ENCODE results near the gene WDR18.

WDR18 gene

GRCh38 chr19:939922-940321 lies 44.2 kb upstream of the WDR18 start:
- H3K4me3 ChIP-seq (ENCODE audit: low read depth, low read length), result peak overlapping the region; percentile 42
- DNase-seq (ENCODE audit: low read depth), result no peak
- TF ChIP-seq CTCF (IDR thresholded peaks at IDR 0.05; ENCODE audit: insufficient read depth, low read depth, low read length, missing control alignments), result no peak

DNA sequence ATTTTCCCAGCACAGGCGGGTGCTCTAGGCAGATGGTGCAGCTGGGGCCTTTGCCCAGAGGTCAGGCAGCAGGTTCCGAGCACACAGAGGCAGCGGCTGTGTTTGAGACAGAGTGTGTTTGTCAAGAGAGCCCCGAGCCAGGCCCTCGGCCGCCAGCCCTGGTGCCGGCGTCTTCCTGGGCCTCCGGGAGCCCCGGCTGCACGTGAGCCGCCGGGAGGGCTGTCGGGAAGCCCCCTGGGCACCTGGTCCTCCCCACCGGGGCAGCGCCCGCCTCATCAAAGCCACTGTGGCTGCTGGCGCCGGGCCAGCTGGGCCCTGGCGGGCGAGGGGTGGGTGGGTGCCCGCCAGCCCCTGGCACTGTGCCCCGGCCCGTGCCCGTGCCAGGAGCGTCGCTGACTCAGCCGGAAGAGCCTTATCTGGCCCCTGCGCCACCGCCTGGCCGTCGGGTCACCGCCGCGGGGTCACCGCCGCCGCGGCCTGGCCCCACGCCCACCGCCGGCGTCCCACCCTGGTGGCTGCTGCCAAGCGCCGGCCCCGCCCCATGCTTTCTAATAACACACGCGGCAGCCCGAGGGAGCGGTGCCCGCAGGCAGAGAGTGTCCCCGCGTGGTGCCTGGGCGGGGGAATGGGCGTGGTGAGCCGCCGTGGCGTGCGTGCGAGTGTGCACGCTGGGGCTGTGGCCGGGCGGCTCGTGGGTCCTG lies 43.4 kb upstream of the WDR18 start:
- no peak for TF ChIP-seq CTCF (IDR thresholded peaks at IDR 0.05; ENCODE audit: insufficient read depth, low read depth, low read length, missing control alignments)
- peak; percentile 50 for DNase-seq (ENCODE audit: low read depth)
- H3K4me3 ChIP-seq (ENCODE audit: low read depth, low read length), result peak overlapping the region; percentile 42

DNA sequence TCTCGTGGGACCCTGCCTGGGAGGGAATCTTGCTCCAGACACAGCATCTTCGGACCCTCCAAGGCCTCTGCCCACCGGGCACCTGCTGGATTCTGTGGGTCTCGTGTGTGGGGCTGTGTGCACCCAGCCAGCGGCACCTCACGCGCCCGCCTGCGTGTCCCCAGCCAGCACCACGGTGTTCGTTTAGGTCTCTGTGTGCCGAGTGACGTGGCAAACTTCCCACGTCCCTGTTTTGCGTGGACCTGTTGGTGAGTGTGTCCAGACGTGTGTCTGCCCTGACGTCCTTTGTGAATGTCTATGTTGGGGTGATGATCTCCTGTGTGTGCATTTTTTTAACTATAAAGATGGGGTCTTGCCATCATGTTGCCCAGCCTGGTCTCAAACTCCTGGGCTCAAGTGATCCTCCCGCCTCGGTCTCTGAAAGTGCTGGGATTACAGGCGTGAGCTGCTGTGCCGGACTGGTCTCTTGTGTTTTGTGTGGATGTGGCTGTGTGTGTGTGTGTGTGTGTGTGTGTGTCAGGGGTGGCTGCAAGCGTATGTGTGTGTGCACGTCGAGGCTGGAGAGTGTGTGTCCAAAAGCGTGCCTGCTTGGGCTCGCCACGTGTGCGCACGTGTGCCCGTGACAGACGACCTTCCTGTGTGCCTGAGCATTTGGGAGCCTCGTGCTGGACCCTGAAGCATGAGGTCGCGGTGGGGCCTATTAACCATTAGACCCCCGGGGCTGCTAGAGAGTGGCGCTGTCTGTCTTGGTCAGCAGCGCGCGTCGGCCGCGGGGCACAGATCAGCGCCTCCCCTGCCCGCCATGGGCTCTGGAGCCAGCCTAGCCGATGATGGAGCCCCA lies 42.6 kb upstream of the WDR18 start:
- peak overlapping the region; percentile 20; the same call in 1 of the 2 replicates for H3K4me3 ChIP-seq (ENCODE audit: low read depth, low read length)
- DNase-seq (ENCODE audit: low read depth), result no peak
- no peak for TF ChIP-seq CTCF (IDR thresholded peaks at IDR 0.05; ENCODE audit: insufficient read depth, low read depth, low read length, missing control alignments)

DNA sequence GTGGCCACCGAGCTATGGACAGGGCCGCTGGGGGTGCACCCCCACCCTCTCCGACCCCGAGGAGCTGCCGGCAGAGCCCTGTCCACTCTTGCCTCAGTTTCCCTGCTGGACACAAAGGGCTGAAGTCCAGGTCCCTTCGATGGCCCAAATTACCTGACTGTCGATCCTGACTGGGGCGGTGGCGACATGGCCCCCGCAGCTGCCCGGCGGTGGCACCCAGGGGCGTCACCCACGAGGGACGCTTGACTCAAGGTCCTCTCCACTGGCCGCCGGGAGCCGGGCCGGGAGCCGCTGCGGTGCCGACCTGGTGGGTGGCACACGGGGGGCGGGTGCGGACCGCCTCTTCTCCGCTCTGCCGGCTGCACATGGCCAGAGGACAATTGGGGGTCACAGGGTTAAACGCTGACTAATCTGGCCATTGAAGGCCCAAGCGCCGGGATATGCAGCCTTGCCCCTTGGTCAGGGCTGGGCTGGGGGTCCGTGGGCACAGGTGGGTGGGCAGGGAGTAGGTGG lies 42.0 kb upstream of the WDR18 start:
- DNase-seq (ENCODE audit: low read depth), result no peak
- H3K4me3 ChIP-seq (ENCODE audit: low read depth, low read length), result no peak overlapping the region
- TF ChIP-seq CTCF (IDR thresholded peaks at IDR 0.05; ENCODE audit: insufficient read depth, low read depth, low read length, missing control alignments), result no peak

- no peak overlapping the region for H3K4me3 ChIP-seq (ENCODE audit: low read depth, low read length)
- no peak for TF ChIP-seq CTCF (IDR thresholded peaks at IDR 0.05; ENCODE audit: insufficient read depth, low read depth, low read length, missing control alignments)
These were observed 40.5 kb upstream of the WDR18 start for GRCh38 chr19:943551-944170.

DNA sequence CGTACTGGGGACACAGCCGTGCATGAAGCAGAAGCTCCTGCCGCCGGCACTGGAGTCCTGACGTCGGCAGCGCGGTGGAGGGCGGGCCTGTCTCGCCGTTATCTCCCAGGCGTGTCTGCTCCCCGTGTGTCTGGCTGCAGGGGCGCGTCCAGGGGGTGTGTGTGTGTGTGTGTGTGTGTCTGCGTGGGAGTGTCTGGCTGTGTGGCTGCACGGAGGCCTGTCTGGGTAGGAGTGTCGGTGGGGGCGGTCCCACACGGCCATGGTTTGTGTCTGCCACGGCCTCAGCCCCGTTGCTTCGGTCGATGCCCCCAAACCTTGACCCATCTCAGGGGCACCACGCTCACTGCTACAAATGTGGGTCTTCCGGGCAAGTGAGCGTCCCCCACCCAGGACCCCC lies 40.0 kb upstream of the WDR18 start:
- DNase-seq (ENCODE audit: low read depth), result no peak
- H3K4me3 ChIP-seq (ENCODE audit: low read depth, low read length), result no peak overlapping the region
- TF ChIP-seq CTCF (IDR thresholded peaks at IDR 0.05; ENCODE audit: insufficient read depth, low read depth, low read length, missing control alignments), result no peak

More at GRCh38 chr19:943551-944170, 40.5 kb upstream of the WDR18 start:
- no peak for DNase-seq (ENCODE audit: low read depth)
